NCI-H2196 (cell line): ENCODE results near the gene NOXO1.
A peak's percentile ranks its signal among the peaks of the same experiment; 100 is the strongest.

Source experiments
- DNase-seq: peaks from one replicate; lab custom pipeline; 2025; ENCODE audit not compliant: unreplicated experiment; lab: John Stamatoyannopoulos, UW

The NOXO1 gene

GRCh38 chr16:1980030-1980769 lies 1.1 kb downstream of the NOXO1 start:
- no peak for DNase-seq

GRCh38 chr16:1979271-1980029 lies 1.8 kb downstream of the NOXO1 start:
- DNase-seq, result peak; percentile 94

- DNase-seq, result no peak
Measured at GRCh38 chr16:1978476-1979120, 2.7 kb downstream of the NOXO1 start.

- DNase-seq, result no peak
Measured at GRCh38 chr16:1977875-1978268, 3.4 kb downstream of the NOXO1 start.

- no peak for DNase-seq
Measured at GRCh38 chr16:1976951-1977874, 4.1 kb downstream of the NOXO1 start.

GRCh38 chr16:1976216-1976520 lies 5.1 kb downstream of the NOXO1 start:
- no peak for DNase-seq

- no peak for DNase-seq
Measured at GRCh38 chr16:1975432-1976215, 5.6 kb downstream of the NOXO1 start.

GRCh38 chr16:1974157-1975070 lies 6.9 kb downstream of the NOXO1 start:
- no peak for DNase-seq

GRCh38 chr16:1973461-1974156 lies 7.7 kb downstream of the NOXO1 start:
- no peak for DNase-seq

- DNase-seq, result no peak
Measured at GRCh38 chr16:1972490-1972877, 8.8 kb downstream of the NOXO1 start.

- DNase-seq, result peak; percentile 94
Measured at GRCh38 chr16:1971796-1972489, 9.3 kb downstream of the NOXO1 start, which contains the start of gene TBL3. TSS of gene TBL3 (plus strand) at chr16:1972053. CDS start at chr16:1972165, 112 bp downstream.

GRCh38 chr16:1968146-1968953 lies 12.9 kb downstream of the NOXO1 start:
- no peak for DNase-seq

- DNase-seq, result no peak
Measured at GRCh38 chr16:1966460-1966859, 14.8 kb downstream of the NOXO1 start, which contains the start of gene RNF151. TSS of gene RNF151 (plus strand) at chr16:1966856. CDS start at chr16:1966882, 26 bp downstream.

- DNase-seq, result no peak
Measured at GRCh38 chr16:1965396-1966001, 15.8 kb downstream of the NOXO1 start.

- DNase-seq, result peak; percentile 98
Measured at GRCh38 chr16:1964506-1965395, 16.5 kb downstream of the NOXO1 start, which contains the start of gene RPS2. TSS of gene RPS2 (minus strand) at chr16:1964826. CDS start at chr16:1964625, 201 bp downstream.
